Keratinocyte (primary cell): ENCODE measurements around the gene ANGEL2.

Experiments used
- CTCF ChIP-seq, 3 experiments: IDR thresholded peaks in 1 of 3; conservative IDR thresholded peaks in 1 of 3; optimal IDR thresholded peaks in 1 of 3; 2 replicates in 2 of 3; 3 replicates in 1 of 3; pipeline versions ENCODE3 to v1.5.1; 2011; ENCODE audit warnings: low read length in 3 of 3, mild to moderate bottlenecking in 3 of 3, moderate library complexity in 2 of 3, control low read depth in 1 of 3, inconsistent platforms in 1 of 3; ENCODE audit not compliant: insufficient read depth in 2 of 3; ENCODE audit errors: extremely low read depth in 1 of 3
- EZH2 ChIP-seq: IDR thresholded peaks from one replicate; pipeline ENCODE4 v1.6.1; 2012; ENCODE audit warnings: inconsistent platforms, mild to moderate bottlenecking, low read length, moderate library complexity

DNA sequence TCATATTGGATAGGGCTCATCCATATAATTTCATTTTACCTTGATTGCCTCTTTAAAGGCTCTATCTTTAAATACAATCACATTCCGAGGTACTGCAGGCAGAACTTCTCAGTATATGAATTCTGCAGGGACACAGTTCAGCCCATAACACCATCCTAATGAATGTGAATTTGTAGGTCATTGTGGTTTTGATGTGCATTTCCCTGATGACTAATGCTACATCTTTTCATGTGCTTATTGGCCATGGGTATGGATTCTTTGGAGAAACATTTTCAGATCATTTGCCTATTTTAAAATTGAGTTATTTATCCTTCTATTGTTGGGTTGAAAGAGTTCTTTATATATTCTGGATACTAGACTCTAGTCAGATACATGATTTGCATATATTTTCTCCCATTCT lies 25.8 kb upstream of the ANGEL2 start:
- TF ChIP-seq CTCF (optimal IDR thresholded peaks at IDR 0.05 in 1 of 3, IDR thresholded peaks at IDR 0.05 in 1 of 3, conservative IDR thresholded peaks at IDR 0.05 in 1 of 3; ENCODE audit: extremely low read depth in 1 of 3, insufficient read depth in 2 of 3, low read length in 3 of 3) = no peak
- no peak for TF ChIP-seq EZH2
